ENCODE results near the gene UBXN1.

- TF ChIP-seq, protein P1, sequence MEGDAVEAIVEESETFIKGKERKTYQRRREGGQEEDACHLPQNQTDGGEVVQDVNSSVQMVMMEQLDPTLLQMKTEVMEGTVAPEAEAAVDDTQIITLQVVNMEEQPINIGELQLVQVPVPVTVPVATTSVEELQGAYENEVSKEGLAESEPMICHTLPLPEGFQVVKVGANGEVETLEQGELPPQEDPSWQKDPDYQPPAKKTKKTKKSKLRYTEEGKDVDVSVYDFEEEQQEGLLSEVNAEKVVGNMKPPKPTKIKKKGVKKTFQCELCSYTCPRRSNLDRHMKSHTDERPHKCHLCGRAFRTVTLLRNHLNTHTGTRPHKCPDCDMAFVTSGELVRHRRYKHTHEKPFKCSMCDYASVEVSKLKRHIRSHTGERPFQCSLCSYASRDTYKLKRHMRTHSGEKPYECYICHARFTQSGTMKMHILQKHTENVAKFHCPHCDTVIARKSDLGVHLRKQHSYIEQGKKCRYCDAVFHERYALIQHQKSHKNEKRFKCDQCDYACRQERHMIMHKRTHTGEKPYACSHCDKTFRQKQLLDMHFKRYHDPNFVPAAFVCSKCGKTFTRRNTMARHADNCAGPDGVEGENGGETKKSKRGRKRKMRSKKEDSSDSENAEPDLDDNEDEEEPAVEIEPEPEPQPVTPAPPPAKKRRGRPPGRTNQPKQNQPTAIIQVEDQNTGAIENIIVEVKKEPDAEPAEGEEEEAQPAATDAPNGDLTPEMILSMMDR (IDR thresholded peaks at IDR 0.05 in 4 of 5, conservative IDR thresholded peaks at IDR 0.05 in 1 of 5), result no peak
- TF ChIP-seq POLR2A (IDR thresholded peaks at IDR 0.05), result no peak
Measured at GRCh38 chr11:62677156-62677555, 1.7 kb downstream of the UBXN1 start.

All from gastrocnemius medialis (tissue), 4 donors.